Uterine smooth muscle cell (primary cell): ENCODE data around the gene TRPM6. TPM values are rescaled to one million over a fixed set of nuclear protein-coding genes. Genes with fewer than 3 reads are reported as not detected.

Experiments used
- total RNA-seq: library from RNA; depleted of rRNA; stranded (reverse); fragments of >200 nt; gene quantifications from 2 replicates; pipeline ENCODE4 v1.2.3, GENCODE V29; 2014

TRPM6 gene, protein sequence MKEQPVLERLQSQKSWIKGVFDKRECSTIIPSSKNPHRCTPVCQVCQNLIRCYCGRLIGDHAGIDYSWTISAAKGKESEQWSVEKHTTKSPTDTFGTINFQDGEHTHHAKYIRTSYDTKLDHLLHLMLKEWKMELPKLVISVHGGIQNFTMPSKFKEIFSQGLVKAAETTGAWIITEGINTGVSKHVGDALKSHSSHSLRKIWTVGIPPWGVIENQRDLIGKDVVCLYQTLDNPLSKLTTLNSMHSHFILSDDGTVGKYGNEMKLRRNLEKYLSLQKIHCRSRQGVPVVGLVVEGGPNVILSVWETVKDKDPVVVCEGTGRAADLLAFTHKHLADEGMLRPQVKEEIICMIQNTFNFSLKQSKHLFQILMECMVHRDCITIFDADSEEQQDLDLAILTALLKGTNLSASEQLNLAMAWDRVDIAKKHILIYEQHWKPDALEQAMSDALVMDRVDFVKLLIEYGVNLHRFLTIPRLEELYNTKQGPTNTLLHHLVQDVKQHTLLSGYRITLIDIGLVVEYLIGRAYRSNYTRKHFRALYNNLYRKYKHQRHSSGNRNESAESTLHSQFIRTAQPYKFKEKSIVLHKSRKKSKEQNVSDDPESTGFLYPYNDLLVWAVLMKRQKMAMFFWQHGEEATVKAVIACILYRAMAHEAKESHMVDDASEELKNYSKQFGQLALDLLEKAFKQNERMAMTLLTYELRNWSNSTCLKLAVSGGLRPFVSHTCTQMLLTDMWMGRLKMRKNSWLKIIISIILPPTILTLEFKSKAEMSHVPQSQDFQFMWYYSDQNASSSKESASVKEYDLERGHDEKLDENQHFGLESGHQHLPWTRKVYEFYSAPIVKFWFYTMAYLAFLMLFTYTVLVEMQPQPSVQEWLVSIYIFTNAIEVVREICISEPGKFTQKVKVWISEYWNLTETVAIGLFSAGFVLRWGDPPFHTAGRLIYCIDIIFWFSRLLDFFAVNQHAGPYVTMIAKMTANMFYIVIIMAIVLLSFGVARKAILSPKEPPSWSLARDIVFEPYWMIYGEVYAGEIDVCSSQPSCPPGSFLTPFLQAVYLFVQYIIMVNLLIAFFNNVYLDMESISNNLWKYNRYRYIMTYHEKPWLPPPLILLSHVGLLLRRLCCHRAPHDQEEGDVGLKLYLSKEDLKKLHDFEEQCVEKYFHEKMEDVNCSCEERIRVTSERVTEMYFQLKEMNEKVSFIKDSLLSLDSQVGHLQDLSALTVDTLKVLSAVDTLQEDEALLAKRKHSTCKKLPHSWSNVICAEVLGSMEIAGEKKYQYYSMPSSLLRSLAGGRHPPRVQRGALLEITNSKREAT (N-terminal part only)
- total RNA-seq = under 0.01 TPM in 2 replicates

DNA sequence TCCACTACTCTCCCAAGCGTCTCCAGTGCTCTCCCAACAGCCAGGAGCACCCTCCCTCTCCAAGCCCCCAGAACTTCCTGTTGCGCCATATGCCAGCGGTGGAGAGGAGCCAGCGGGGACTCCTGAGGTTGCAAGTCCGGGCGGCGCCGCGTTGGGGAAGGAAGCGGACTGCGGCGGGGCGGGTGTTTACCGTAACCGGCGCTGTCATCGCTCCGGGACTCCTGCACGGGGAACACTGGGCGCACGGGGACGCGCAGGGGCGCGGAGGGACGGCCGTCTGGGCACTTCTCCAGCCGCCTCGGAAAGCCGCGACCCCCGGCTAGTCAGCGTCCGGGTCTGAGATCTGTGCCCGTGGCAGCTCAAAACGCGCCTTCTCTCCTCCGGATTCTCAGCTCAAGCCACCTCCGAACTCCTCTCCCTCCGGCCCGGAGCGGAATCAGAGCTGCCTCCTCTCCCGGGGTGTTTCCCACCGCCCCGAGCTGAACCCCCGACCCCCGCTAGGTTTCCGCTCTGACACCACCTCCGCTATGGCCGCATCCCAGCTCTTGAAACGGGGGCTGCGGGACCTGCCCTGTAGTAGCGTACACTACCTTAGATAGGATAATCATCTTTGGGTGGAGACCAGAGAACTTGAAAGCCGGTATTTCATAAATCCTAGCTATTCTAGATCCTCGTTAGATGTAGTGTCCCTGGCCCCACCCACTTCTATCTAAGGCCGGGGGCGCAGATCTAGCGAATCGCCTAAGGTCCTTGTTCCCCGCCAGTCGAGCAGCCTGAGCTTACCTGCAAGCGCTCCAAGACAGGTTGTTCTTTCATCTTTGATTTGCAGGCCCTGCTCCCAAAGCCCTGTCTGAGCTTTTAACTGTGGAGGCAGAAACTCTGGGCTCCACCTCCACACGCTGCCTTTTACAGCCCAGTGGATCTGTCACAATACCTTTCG is at the start of gene TRPM6:
Gene TRPM6 (minus strand): TSS at position 881 of the 940 bp plus-strand sequence. CDS start 65 bp downstream, at position 816.

Other genes starting within 250 kb of the TRPM6 start
- gene C9orf40, start 65.0 kb upstream of the TRPM6 start, total RNA-seq = 5.7 and 9.7 TPM in 2 replicates
- 47.6 and 57.7 TPM in 2 replicates for gene CARNMT1, start 140.4 kb upstream of the TRPM6 start, total RNA-seq
- 17.5 and 20.6 TPM in 2 replicates for gene NMRK1, start 200.2 kb upstream of the TRPM6 start, total RNA-seq
- gene OSTF1, start 200.6 kb upstream of the TRPM6 start, total RNA-seq = 33.2 and 63.0 TPM in 2 replicates